CD14-positive monocyte (primary cell): ENCODE measurements around the gene ATP6V1D. TPM values are rescaled to one million over a fixed set of nuclear protein-coding genes. Genes with fewer than 3 reads are reported as not detected.
A peak's percentile ranks its signal among the peaks of the same experiment; 100 is the strongest.

Experiments
- DNase-seq, 3 donors: peaks; one replicate each; pipeline ENCODE4 v3.0.0-alpha.2; 2011 to 2022
- H2AFZ ChIP-seq: 2 replicates; pipeline ENCODE4 v1.6.0; 2012; ENCODE audit warnings: mild to moderate bottlenecking, low read depth, low read length, inconsistent platforms; ENCODE audit not compliant: insufficient read depth, poor library complexity, severe bottlenecking
- H3K27ac ChIP-seq, 2 donors: 1 replicate in 1 of 2; 2 replicates in 1 of 2; pipeline ENCODE4 v1.5.1; 2012 to 2013; ENCODE audit warnings: low read length in 2 of 2, control low read depth in 1 of 2, inconsistent platforms in 1 of 2, low read depth in 1 of 2, mild to moderate bottlenecking in 1 of 2
- H3K27me3 ChIP-seq, 2 donors: one replicate each; pipeline versions ENCODE4 v1.6.0 to v1.6.1; 2011 to 2013; ENCODE audit warnings: low read length in 2 of 2; ENCODE audit not compliant: control insufficient read depth in 2 of 2, insufficient read depth in 2 of 2
- H3K36me3 ChIP-seq, 2 donors: replicated peaks in 1 of 2; 1 replicate in 1 of 2; 2 replicates in 1 of 2; pipeline versions ENCODE4 v1.5.1 to v1.6.1; 2012 to 2013; ENCODE audit warnings: low read length in 2 of 2, control low read depth in 1 of 2, inconsistent platforms in 1 of 2, mild to moderate bottlenecking in 1 of 2; ENCODE audit not compliant: insufficient read depth in 2 of 2, control insufficient read depth in 1 of 2
- H3K4me1 ChIP-seq, 2 donors: 1 replicate in 1 of 2; 2 replicates in 1 of 2; pipeline versions ENCODE4 v1.5.1 to v1.6.1; 2012 to 2013; ENCODE audit warnings: low read length in 2 of 2, control low read depth in 1 of 2, inconsistent platforms in 1 of 2, mild to moderate bottlenecking in 1 of 2, moderate library complexity in 1 of 2; ENCODE audit not compliant: insufficient read depth in 2 of 2, control insufficient read depth in 1 of 2
- H3K4me2 ChIP-seq: replicated peaks from 2 replicates; pipeline ENCODE3; 2012; ENCODE audit warnings: low read length, moderate library complexity, mild to moderate bottlenecking; ENCODE audit not compliant: poor library complexity, severe bottlenecking; ENCODE audit errors: extremely low read depth
- H3K4me3 ChIP-seq, 3 experiments: fragments of 200-600 bp in 1 of 3; sonication (generic) in 1 of 3; replicated peaks in 1 of 3; 1 replicate in 2 of 3; 2 replicates in 1 of 3; pipeline ENCODE4 v1.5.1; 2011 to 2013; ENCODE audit warnings: low read length in 3 of 3, mild to moderate bottlenecking in 3 of 3, control low read depth in 2 of 3, low read depth in 2 of 3, inconsistent platforms in 1 of 3, moderate library complexity in 1 of 3
- H3K79me2 ChIP-seq: 2 replicates; pipeline ENCODE4 v1.6.0; 2012; ENCODE audit warnings: mild to moderate bottlenecking, control low read depth, inconsistent platforms, low read length, moderate library complexity; ENCODE audit not compliant: insufficient read depth
- H3K9ac ChIP-seq: 2 replicates; pipeline ENCODE4 v1.6.0; 2017; ENCODE audit warnings: low read length, mild to moderate bottlenecking; ENCODE audit not compliant: insufficient read depth, poor library complexity, severe bottlenecking
- H3K9me3 ChIP-seq, 2 donors: replicated peaks in 1 of 2; 1 replicate in 1 of 2; 2 replicates in 1 of 2; pipeline versions ENCODE4 v1.5.1 to v1.6.1; 2012 to 2013; ENCODE audit warnings: low read length in 2 of 2, control low read depth in 1 of 2; ENCODE audit not compliant: control insufficient read depth in 1 of 2, insufficient read depth in 1 of 2
- H4K20me1 ChIP-seq: 2 replicates; pipeline ENCODE4 v1.6.0; 2012; ENCODE audit warnings: mild to moderate bottlenecking, low read length, control low read depth, moderate library complexity; ENCODE audit not compliant: insufficient read depth
- H3K27ac Mint-ChIP-seq, 7 donors: one replicate each; pipeline ENCODE4 v1.8.0; 2020; ENCODE audit warnings: mild to moderate bottlenecking in 7 of 7, mixed read lengths in 7 of 7, moderate library complexity in 6 of 7, inconsistent platforms in 2 of 7
- H3K27me3 Mint-ChIP-seq, 3 donors: one replicate each; pipeline ENCODE4 v1.8.0; 2021 to 2022; ENCODE audit warnings: low read depth in 3 of 3, mild to moderate bottlenecking in 3 of 3, mixed read lengths in 3 of 3, moderate library complexity in 3 of 3, inconsistent platforms in 1 of 3
- H3K36me3 Mint-ChIP-seq, 2 donors: one replicate each; pipeline ENCODE4 v1.8.0; 2020; ENCODE audit warnings: mixed read lengths in 2 of 2, inconsistent platforms in 1 of 2, mild to moderate bottlenecking in 1 of 2
- H3K4me1 Mint-ChIP-seq: one replicate; pipeline ENCODE4 v1.8.0; 2020; ENCODE audit warnings: mild to moderate bottlenecking, mixed read lengths
- H3K4me3 Mint-ChIP-seq, 2 donors: one replicate each; pipeline ENCODE4 v1.8.0; 2020; ENCODE audit warnings: mild to moderate bottlenecking in 2 of 2, mixed read lengths in 2 of 2, moderate library complexity in 1 of 2
- H3K9me3 Mint-ChIP-seq, 7 donors: one replicate each; pipeline ENCODE4 v1.8.0; 2020 to 2022; ENCODE audit warnings: mixed read lengths in 7 of 7, mild to moderate bottlenecking in 6 of 7, moderate library complexity in 6 of 7, inconsistent platforms in 2 of 7
- CTCF ChIP-seq: fragments of 200-600 bp; IDR thresholded peaks from one replicate; pipeline ENCODE4 v1.8.0; 2022; ENCODE audit warnings: antibody characterized with exemption, mild to moderate bottlenecking
- WGBS: methylation state at CpG from one replicate; pipeline ENCODE4 v1.1.5; 2013; ENCODE audit warnings: missing lambda C conversion rate; ENCODE audit not compliant: insufficient coverage; 5-methylcytosine and 5-hydroxymethylcytosine counted together
- intact Hi-C, 2 donors: fragments of 100-400 bp; cut with micrococcal nuclease; formaldehyde crosslinking; loops; one replicate each; pipeline versions ENCODE4 v1.15.0 to v1.15.1; 2023
- polyA plus RNA-seq, 3 donors: library from polyadenylated mRNA; depleted of rRNA in 1 of 3; unstranded in 2 of 3; stranded (reverse) in 1 of 3; fragments of 300-500 nt in 2 of 3; fragments of >200 nt in 1 of 3; fragmentation: Illumina TruSeq in 2 of 3; gene quantifications; 1 replicate in 2 of 3; 2 replicates in 1 of 3; pipeline ENCODE4 v1.2.3, GENCODE V29; 2012 to 2021

The ATP6V1D gene
- polyA plus RNA-seq, 3 donors, result 18.4 to 122 (median 94.1) TPM

GRCh38 chr14:67387195-67387594, 27.6 kb upstream of the ATP6V1D start:
- H3K79me2 ChIP-seq, result no peaks in the 10 kb centered on the region
- Mint-ChIP-seq H3K27me3 (peaks cover 0 to 4% (median 2%) of the 10 kb centered on the region in 3 donors), H3K4me1 (peaks cover 2% of the 10 kb centered on the region), H3K36me3 (peaks cover 44 to 47% of the 10 kb centered on the region in 2 donors), H3K9me3 (no peaks in the 10 kb centered on the region), H3K27ac (no peak overlapping the region), H3K4me3 (no peak overlapping the region)
- no CpG with 5 or more reads among the region's 2 CpGs for WGBS
- H3K4me2 ChIP-seq, result no peak overlapping the region
- no peak overlapping the region for H3K9ac ChIP-seq
- H3K27ac ChIP-seq, result peak overlapping the region in 1 of 2 donors; percentile 16
- H3K9me3 ChIP-seq, result no peaks in the 10 kb centered on the region
- H3K27me3 ChIP-seq, result no peaks in the 10 kb centered on the region
- DNase-seq, result no peak
- no peak for TF ChIP-seq CTCF
- no peak overlapping the region for H3K4me3 ChIP-seq
- H4K20me1 ChIP-seq, result no peaks in the 10 kb centered on the region
- intact Hi-C loops, result no loop called here
- peaks cover 40 to 51% of the 10 kb centered on the region in 2 donors for H3K36me3 ChIP-seq
- no peak overlapping the region for H2AFZ ChIP-seq
- no peaks in the 10 kb centered on the region for H3K4me1 ChIP-seq

- no peaks in the 10 kb centered on the region for H3K27me3 ChIP-seq
- Mint-ChIP-seq H3K36me3 (peaks cover 57 to 61% of the 10 kb centered on the region in 2 donors), H3K4me1 (no peaks in the 10 kb centered on the region), H3K4me3 (no peak overlapping the region), H3K9me3 (no peaks in the 10 kb centered on the region), H3K27ac (peak overlapping the region in 1 of 7 donors; percentile 37), H3K27me3 (peaks cover 0 to 2% (median 0%) of the 10 kb centered on the region in 3 donors)
- no peak for DNase-seq
- H3K9me3 ChIP-seq, result no peaks in the 10 kb centered on the region
- no peak for TF ChIP-seq CTCF
- no peaks in the 10 kb centered on the region for H4K20me1 ChIP-seq
- H3K79me2 ChIP-seq, result no peaks in the 10 kb centered on the region
- H3K36me3 ChIP-seq, result peaks cover 56 to 67% of the 10 kb centered on the region in 2 donors
- no peak overlapping the region for H3K9ac ChIP-seq
- no CpG with 5 or more reads among the region's 2 CpGs for WGBS
- H3K4me1 ChIP-seq, result no peaks in the 10 kb centered on the region
- H3K27ac ChIP-seq, result no peak overlapping the region
- H3K4me3 ChIP-seq, result no peak overlapping the region
- no peak overlapping the region for H3K4me2 ChIP-seq
- no peak overlapping the region for H2AFZ ChIP-seq
- intact Hi-C loops, result no loop called here
These were observed 26.0 kb upstream of the ATP6V1D start for GRCh38 chr14:67385618-67386017.
